Right ventricle myocardium superior (tissue), 1 donor: ENCODE measurements around the gene SLC7A4. TPM values are rescaled to one million over a fixed set of nuclear protein-coding genes. Genes with fewer than 3 reads are reported as not detected.
"Not testable (repeated sequence)": the region's sequence is repeated elsewhere in the genome, so short reads cannot be mapped to it uniquely, and the experiment has no call there.

Experiments used
- ATAC-seq: fragments of 200-7000 bp; cut with Tn5 transposase; one replicate; pipeline ENCODE4 v1.9.1; 2020; ENCODE audit warnings: mild to moderate bottlenecking; ENCODE audit not compliant: poor library complexity
- DNase-seq: peaks from one replicate; pipeline ENCODE4 v3.0.0-alpha.2; 2020
- intact Hi-C: fragments of 100-400 bp; cut with DNase I; formaldehyde crosslinking; loops from one replicate; pipeline ENCODE4 v1.11.2; 2022
- total RNA-seq: library from RNA; stranded (reverse); fragmentation: NEBNext Ultra II Directional; extraction: Animal tissue kit (Norgen Biotek cat#: 25700); gene quantifications from one replicate; pipeline ENCODE4 v1.2.1, GENCODE V29; 2021
- donor health status: DM: no; HTN: yes; CAD: no; lungs with severe emphysema.

Gene SLC7A4
- total RNA-seq, 1 donor from 2014 or later = 0.16 TPM

DNA sequence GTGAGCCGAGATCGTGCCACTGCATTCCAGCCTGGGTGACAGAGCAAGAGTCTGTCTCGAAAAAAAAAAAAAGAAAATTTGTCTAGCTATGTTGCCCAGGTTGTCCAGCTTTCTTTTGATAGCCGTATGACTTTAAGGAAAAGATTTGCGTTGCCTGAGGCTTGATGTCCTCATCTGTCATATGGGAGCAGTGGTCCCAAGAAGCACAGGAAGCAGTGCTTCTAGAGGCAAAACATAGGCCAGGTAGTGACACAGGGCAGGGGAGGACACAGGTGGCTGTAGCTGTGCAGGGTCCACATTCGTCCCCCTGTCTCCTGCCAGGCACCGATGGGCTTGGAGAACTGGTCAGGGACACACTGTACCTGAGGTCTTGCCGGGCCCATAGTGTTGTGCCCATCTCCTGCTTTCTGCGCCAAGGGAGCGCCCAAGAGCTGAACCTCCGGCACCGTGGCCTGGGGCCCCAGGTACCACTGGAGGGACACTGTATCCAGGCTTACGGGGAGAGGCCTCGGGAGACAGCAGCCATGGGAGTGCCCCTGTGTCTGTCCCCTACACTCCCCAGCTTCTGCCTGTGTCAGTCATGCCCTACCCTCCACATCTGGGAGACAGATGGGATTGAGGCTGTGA, 14.8 kb upstream of the SLC7A4 start:
- DNase-seq = no peak
- ATAC-seq = no peak
- intact Hi-C loops = no loop called here

DNA sequence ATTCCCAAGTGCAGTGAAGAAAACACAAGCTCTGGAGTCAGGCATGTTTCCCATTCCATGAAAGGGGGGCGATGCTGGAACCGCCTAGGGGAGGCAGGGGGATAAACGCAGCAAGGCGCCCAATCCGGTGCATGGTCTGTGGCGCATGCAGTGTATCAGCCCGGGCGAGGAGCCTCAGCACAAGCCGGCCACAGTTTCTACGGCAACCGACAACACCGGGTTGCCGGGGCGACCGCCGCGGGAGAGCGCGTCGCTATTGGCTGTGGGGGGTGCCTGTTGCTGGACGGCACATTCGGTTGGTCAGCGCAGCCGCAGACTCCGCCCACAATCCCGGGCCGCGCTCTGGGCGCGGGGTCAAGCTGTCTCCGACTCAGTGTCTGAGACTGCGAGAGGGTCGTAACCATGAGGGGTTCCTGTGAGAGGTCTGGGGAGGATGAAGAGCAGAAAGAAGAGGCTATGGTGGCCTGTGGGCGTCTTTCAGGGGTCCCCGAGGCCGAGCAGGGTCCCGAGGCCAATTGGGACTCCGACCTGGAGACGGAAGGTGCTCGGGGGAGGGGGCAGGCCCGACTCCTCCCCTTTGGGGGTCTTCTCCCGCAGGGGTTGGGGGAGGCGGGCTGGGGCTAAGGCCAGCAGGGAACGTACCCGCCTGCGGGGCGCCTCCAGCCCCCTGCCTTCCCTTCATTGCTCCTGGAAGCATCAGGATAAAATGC, 13.4 kb upstream of the SLC7A4 start, which contains the start of gene LRRC74B:
Gene LRRC74B (plus strand): TSS at position 362 of the 710 bp plus-strand sequence. CDS start 41 bp downstream, at position 403.
- ATAC-seq (peak; percentile 98), DNase-seq (peak; percentile 94)
- intact Hi-C loops = no loop called here

GRCh38 chr22:21044931-21045584, 12.7 kb upstream of the SLC7A4 start:
- DNase-seq = no peak
- intact Hi-C loops = no loop called here
- ATAC-seq = peak; percentile 64

DNA sequence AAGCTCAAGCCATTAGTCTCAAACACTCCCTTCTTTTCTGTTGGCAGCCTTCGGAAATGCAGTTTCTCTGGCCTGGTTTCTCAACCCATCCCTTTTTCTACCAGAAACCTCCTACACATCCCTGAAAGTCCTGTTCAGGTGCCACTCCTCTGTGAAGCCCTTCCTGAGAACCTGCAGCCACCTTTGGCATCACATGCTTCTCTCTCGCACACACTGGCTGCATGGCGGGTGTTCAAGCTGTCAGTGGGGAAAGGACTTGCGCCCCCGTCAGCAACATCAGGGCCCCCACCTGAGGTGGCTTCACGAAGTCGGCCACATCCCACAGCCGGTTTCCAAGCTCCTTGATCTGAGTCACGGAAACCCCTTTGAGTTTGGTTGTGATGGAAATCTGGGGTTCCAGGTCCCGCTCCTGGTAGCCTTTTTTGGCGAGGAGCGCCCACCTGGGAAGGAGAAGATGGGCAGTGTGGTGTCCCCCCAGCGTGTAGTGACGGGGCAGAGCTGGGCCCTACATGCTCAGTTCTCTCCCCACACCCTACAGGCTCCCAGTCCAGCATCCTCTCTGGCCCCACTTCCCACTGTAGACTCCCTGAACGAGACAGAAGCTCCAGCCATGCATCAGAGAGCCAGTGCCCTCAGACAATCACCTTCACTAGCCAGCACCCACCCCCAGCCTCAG, 11.6 kb upstream of the SLC7A4 start:
- no peak for ATAC-seq
- intact Hi-C loops = no loop called here
- no peak for DNase-seq

DNA sequence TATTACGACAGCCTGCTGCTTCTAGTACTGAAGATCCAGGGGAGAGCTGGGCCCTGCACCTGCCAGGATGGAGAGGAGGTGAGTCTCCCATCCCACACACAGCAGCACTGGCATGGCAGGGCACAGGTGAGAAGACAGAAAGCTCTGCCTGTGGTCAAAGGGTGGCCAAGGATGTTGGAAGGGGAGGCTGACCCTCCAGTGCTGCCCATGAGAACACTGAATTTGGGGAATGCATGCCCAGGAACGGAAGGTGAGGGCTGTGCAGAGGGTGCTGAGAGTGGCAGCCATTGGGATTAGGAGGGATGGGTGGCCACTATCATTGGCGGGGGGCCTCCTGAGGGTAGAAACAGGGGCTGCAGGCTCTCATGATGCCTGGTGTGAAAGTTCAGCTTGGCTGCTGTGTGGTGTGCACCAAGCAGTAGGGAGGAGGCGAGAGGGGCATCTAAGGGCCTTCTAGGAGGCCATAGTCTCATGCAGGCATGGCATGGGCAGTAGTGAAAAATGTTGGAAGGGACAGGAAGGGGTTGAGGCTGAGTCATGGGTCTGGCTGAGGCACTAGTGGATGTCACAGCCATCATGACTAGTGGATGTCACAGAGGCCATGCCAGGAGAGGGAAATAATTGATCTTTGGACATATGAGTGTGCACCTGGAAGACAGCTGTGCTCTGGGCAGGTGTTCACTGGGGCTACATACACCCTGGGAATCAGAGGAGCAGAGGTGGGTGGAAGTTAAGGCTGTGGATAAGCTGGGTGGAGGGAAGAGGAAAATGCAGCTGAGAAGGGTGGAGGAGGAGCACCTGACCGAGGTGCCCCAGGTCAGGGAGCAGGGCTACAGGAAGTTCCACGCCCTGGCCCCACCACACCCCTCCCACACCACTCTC, 10.9 kb upstream of the SLC7A4 start:
- intact Hi-C loops = no loop called here
- ATAC-seq (no peak), DNase-seq (no peak)

DNA sequence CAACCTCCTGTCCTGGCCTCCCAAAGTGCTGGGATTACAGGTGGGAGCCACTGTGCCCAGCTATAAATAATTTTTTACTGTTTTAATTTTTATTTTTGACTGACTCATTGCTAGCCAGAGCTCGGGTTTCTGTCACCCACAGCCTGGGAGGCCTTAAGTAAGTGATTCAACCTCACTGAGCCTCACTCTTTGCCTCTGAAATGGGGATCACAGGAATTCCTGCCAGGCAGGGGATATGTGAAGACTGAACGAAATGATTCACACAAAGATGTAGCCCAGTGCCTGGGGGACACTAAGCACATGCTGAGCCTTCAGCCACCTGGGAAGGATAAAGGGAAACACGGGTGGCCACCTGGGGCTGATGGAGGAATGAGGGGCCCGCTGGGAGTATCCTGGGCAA, 9.6 kb upstream of the SLC7A4 start:
- no peak for DNase-seq
- intact Hi-C loops = no loop called here
- no peak for ATAC-seq

DNA sequence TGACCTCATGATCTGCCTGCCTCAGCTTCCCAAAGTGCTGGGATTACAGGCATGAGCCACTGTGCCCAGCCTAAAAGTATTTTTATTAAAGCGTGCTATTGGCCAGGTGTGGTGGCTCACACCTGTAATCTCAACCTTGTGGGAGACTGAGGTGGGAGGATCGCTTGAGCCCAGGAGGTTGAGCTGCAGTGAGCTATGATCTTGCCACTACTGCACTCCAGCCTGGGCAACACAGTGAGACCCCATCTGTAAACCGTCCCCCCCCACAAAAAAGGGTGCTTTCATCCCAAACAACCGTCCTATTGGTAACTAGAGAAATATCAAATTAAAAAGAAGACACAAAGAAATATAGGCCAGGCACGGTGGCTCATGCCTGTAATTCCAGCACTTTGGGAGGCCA, 6.8 kb upstream of the SLC7A4 start:
- ATAC-seq, intact Hi-C loops, DNase-seq: not testable (repeated sequence)

DNA sequence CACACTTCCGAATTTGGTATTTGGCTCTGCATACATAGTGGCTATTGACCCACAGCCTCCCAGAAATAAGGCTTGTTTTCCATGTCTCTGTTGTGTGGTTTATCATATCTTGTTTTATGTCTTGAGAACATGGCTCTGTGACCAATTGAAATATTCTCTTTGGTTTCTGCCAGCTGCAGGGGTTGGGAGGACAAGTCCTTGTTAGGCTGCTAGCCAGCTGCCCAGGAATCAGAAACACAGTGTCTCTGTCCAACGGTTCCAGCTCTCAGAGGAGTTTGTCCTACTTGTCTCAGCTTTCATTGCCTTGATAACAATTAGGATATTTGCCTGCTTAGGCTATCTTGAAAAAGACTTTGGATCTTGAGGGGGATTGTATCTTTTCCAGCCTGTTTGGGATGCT, 6.0 kb upstream of the SLC7A4 start:
- ATAC-seq (peak; percentile 85), DNase-seq (no peak)
- intact Hi-C loops = no loop called here

DNA sequence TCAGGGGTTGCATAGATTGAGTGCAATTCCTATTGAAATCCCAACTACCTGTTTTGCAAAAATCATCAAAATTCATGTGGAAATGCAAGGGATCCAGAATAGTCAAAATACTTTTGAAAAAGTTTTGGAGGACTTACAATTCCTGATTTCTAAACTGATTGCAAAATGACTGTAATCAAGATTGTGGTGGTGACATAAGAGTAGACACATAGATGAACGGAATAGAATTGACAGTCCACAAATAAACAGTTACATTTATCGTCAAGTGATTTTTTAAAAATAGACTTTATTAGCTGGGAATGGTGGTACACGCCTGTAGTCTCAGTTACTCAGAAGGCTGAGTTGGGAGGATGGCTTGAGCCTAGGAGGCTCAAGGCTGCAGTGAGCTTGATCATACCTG, 2.6 kb upstream of the SLC7A4 start:
- no peak for ATAC-seq
- no peak for DNase-seq
- intact Hi-C loops = no loop called here

DNA sequence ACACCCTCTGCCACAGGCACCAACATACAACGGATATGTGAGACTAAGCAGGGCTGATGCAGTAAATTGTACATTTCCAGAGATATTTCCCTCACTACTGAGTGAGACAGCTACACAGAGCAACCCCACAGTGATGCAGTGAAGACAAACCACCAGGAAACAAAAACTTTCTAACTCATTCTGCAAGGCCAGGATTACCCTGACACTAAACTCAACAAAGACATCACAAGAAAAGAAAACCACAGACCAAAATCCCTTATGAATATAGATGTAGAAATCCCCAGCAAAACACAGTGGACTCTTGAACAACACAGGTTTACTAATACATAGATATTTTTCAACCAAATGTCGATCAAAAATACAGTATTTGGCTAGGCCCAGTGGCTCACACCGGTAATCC, 1.5 kb upstream of the SLC7A4 start:
- DNase-seq (no peak), ATAC-seq (no peak)
- intact Hi-C loops = no loop called here

DNA sequence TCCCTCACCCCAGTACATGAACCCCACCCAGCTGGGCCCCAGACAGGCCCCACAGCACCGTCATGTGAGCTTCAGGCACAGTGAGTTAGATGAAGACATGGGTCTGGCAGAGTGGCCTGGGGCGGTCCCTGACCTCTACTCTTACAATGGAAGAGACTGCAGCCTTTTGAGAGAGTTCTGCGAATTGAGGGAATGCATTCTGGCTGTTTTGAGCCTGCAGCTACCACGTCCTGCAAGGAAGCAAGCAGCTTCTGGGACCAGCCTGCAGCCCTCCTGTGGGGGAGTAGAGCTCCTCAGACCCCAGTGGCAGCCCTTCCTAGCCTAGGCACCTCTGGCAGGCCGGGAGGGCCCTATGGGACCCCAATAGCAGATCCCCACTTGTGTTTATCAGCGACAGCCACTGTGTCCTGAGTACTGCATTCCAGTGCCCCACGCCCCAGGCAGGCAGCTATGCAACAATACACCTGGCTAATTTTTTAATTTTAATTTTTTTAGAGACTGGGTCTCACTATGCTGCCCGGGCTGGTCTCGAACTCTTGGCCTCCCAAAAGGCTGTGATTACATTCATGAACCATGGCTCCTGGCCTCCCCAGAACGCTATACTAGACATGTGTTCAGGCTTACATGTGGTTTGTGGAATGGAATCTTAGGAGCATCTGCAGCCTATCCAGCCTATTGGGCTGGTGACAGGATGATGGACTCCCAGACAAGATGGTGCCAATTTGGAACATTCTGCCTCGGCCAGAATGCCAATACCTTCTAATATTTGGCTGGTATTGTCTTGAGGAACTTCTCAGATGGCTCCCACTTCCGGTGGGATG, 717 bp upstream of the SLC7A4 start:
- ATAC-seq (peak; percentile 9), DNase-seq (no peak)
- intact Hi-C loops = no loop called here

DNA sequence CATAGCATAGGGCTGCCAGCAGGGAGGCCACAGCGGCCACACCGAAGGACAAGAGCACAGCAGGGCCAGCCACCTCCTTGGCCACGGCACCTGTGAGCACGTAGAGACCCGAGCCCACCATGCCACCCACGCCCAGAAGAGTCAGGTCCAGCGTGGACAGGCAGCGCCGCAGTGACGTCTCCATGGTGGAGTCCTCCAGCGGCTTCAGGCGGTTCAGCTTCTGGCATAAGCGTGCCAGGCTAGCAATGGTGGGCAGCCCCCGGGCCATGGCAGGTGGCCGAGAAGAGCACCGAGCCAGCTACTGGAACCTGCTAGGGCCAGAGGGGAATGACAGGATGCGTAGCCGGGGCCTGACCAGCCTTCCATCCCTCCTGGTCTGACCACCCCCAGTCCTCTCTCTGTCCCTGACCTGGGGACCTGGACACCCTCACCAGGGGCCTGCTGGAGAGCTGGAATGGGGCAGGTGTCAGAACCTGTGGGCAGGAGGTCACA, 770 bp downstream of the SLC7A4 start:
- intact Hi-C loops = no loop called here
- DNase-seq (no peak), ATAC-seq (no peak)

- ATAC-seq (no peak), DNase-seq (no peak)
- intact Hi-C loops = no loop called here
These were observed 1.5 kb downstream of the SLC7A4 start for GRCh38 chr22:21030621-21031544.

- DNase-seq (no peak), ATAC-seq (no peak)
- intact Hi-C loops = no loop called here
These were observed 2.3 kb downstream of the SLC7A4 start for GRCh38 chr22:21030032-21030431.

DNA sequence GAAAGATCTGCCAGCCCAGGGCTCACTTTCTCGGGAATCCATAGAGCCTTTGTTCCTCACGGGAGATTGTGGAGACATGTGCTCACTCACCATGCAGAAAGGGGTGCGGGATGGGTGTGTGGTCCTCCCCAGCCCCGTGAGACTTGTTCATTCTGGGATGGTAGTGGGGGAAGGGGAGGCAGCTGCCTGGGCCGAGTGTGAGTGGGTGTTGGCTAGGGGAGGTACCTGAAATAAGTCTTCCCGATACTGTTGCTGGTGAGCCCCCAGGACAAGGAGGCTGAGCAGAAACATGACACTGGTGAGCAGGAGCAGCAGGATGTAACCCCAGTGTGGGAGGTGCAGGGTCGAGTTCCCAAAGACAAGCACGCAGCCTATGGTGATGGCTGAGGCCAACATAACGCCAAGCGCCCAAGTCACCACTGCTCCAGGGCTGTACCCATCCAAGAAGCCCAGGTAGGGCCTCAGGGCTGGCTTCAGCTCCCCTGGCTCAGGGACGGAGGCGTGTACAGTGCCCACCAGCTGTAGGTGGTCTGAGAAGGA, 2.8 kb downstream of the SLC7A4 start:
- ATAC-seq = no peak
- no peak for DNase-seq
- intact Hi-C loops = no loop called here
